Endothelial cell of umbilical vein (primary cell): ENCODE results near the gene ZSWIM5. TPM values are rescaled to one million over a fixed set of nuclear protein-coding genes. Genes with fewer than 3 reads are reported as not detected.

Source experiments
- BruUV-seq: library from RNA; stranded (reverse); fragments of 400-500 nt; replicated peaks from 2 replicates; lab custom pipeline; 2021; lab: Mats Ljungman, UMichigan
- CTCF ChIA-PET: fragments of 300-600, 350-600 bp; sonication (Branson Sonifier 250); formaldehyde crosslinking; loops from one replicate; lab custom pipeline; 2021; ENCODE audit warnings: antibody characterized with exemption, inconsistent platforms; lab: Charles Lee
- POLR2A ChIA-PET: fragments of 300-600, 350-600 bp; sonication (Branson Sonifier 250); formaldehyde crosslinking; loops from one replicate; lab custom pipeline; 2021; ENCODE audit warnings: antibody characterized with exemption, inconsistent platforms; lab: Charles Lee
- DNase-seq: peaks from one replicate; pipeline ENCODE4 v3.0.0-alpha.2; 2011; ENCODE audit warnings: low read depth, low spot score
- FAIRE-seq: peaks from 2 replicates; lab custom pipeline; 2011; peaks lifted over from hg19 to GRCh38; lab: Jason Lieb, UNC
- H2AFZ ChIP-seq: 2 replicates; pipeline ENCODE4 v1.6.0; 2012; ENCODE audit warnings: low read depth, low read length, control low read depth, inconsistent platforms
- H3K27ac ChIP-seq: 2 replicates; pipeline ENCODE4 v1.5.1; 2011; ENCODE audit warnings: low read depth, mild to moderate bottlenecking, control low read depth, low read length, moderate library complexity; ENCODE audit not compliant: insufficient read depth
- H3K27me3 ChIP-seq, 2 experiments: 2 replicates each; pipeline versions ENCODE4 v1.6.0 to v1.6.1; 2011; ENCODE audit warnings: low read length in 2 of 2, mixed read lengths in 1 of 2; ENCODE audit not compliant: control insufficient read depth in 2 of 2, insufficient read depth in 2 of 2
- H3K36me3 ChIP-seq, 2 experiments: 2 replicates in 1 of 2; 3 replicates in 1 of 2; pipeline ENCODE4 v1.5.1; 2011; ENCODE audit warnings: low read length in 2 of 2, mild to moderate bottlenecking in 1 of 2, moderate library complexity in 1 of 2; ENCODE audit not compliant: control insufficient read depth in 2 of 2, insufficient read depth in 2 of 2; ENCODE audit errors: extremely low read depth in 1 of 2
- H3K4me1 ChIP-seq: 3 replicates; pipeline ENCODE4 v1.5.1; 2011; ENCODE audit warnings: mild to moderate bottlenecking, low read length; ENCODE audit not compliant: control insufficient read depth, insufficient read depth; ENCODE audit errors: extremely low read depth
- H3K4me2 ChIP-seq: 2 replicates; pipeline ENCODE4 v1.6.1; 2011; ENCODE audit warnings: low read length, control low read depth, mixed read lengths; ENCODE audit not compliant: insufficient read depth
- H3K4me3 ChIP-seq, 3 experiments: fragments of 200-600 bp in 1 of 3; sonication (generic), shearing (Covaris generic) in 1 of 3; replicated peaks in 1 of 3; 2 replicates each; pipeline ENCODE4 v1.5.1; 2011 to 2016; ENCODE audit warnings: control low read depth in 3 of 3, low read length in 3 of 3, mild to moderate bottlenecking in 2 of 3, inconsistent platforms in 1 of 3, low read depth in 1 of 3, moderate library complexity in 1 of 3; ENCODE audit not compliant: insufficient read depth in 1 of 3
- H3K79me2 ChIP-seq: 2 replicates; pipeline ENCODE4 v1.6.0; 2012; ENCODE audit warnings: low read length, inconsistent platforms; ENCODE audit not compliant: control insufficient read depth, insufficient read depth
- H3K9ac ChIP-seq: replicated peaks from 2 replicates; pipeline ENCODE3; 2011; ENCODE audit warnings: low read length, control low read depth; ENCODE audit not compliant: insufficient read depth; ENCODE audit errors: extremely low read depth
- H3K9me1 ChIP-seq: replicated peaks from 3 replicates; pipeline ENCODE4 v1.6.0; 2011; ENCODE audit warnings: mild to moderate bottlenecking, low read length; ENCODE audit not compliant: control insufficient read depth, insufficient read depth; ENCODE audit errors: extremely low read depth
- H3K9me3 ChIP-seq: replicated peaks from 2 replicates; pipeline ENCODE4 v1.5.1; 2012; ENCODE audit warnings: low read length, inconsistent platforms; ENCODE audit not compliant: control insufficient read depth, insufficient read depth
- H4K20me1 ChIP-seq: replicated peaks from 2 replicates; pipeline ENCODE3; 2011; ENCODE audit warnings: mild to moderate bottlenecking, low read length; ENCODE audit not compliant: control insufficient read depth, insufficient read depth; ENCODE audit errors: extremely low read depth
- EZH2 ChIP-seq: IDR thresholded peaks from 2 replicates; pipeline ENCODE4 v1.6.1; 2012; ENCODE audit warnings: borderline replicate concordance, low read depth, mild to moderate bottlenecking, moderate library complexity, low read length, inconsistent platforms; ENCODE audit not compliant: severe bottlenecking
- FOS ChIP-seq: IDR thresholded peaks from 2 replicates; pipeline ENCODE4 v1.6.1; 2011; ENCODE audit warnings: mild to moderate bottlenecking, low read length, moderate library complexity, borderline replicate concordance; ENCODE audit not compliant: insufficient read depth
- GATA2 ChIP-seq: IDR thresholded peaks from 2 replicates; pipeline ENCODE4 v1.7.0; 2011; ENCODE audit warnings: low read depth, mild to moderate bottlenecking, moderate library complexity, mixed read lengths, low read length; ENCODE audit not compliant: insufficient read length, insufficient read depth
- JUN ChIP-seq: IDR thresholded peaks from 2 replicates; pipeline ENCODE4 v1.6.1; 2011; ENCODE audit warnings: borderline replicate concordance, low read depth; ENCODE audit not compliant: insufficient read length, insufficient read depth
- MYC ChIP-seq: IDR thresholded peaks from one replicate; pipeline ENCODE4 v1.6.1; 2011; ENCODE audit warnings: mild to moderate bottlenecking, low read depth, low read length
- POLR2A ChIP-seq: IDR thresholded peaks from 2 replicates; pipeline ENCODE4 v1.6.1; 2012; ENCODE audit warnings: low read depth, mild to moderate bottlenecking, control low read depth, low read length
- POLR2AphosphoS5 ChIP-seq: IDR thresholded peaks from 2 replicates; pipeline ENCODE4 v1.6.1; 2012; ENCODE audit warnings: low read depth, mild to moderate bottlenecking, control low read depth, low read length, moderate library complexity; ENCODE audit not compliant: insufficient read depth
- dilution Hi-C: fragments of 300-500 bp; cut with MboI; formaldehyde crosslinking; loops from one replicate; pipeline ENCODE4 v1.15.0; 2019; ENCODE audit warnings: low sequenced_read_pairs; ENCODE audit not compliant: extremely low pct_ligation_motif_present
- intact Hi-C: fragments of 100-400 bp; cut with micrococcal nuclease; formaldehyde crosslinking; loops from one replicate; pipeline ENCODE4 v1.10.0; 2022
- polyA plus RNA-seq, 4 experiments: library from polyadenylated mRNA; depleted of rRNA in 3 of 4; stranded (reverse) in 3 of 4; unstranded in 1 of 4; fragments of >200 nt; gene quantifications; 2 replicates each; pipeline versions ENCODE4 v1.2.1 to v1.2.3, GENCODE V29; 2011 to 2012; ENCODE audit warnings: missing spikeins in 1 of 4
- total RNA-seq: library from RNA; stranded (reverse); gene quantifications from 2 replicates; pipeline ENCODE4 v1.2.3, GENCODE V29; 2021
- TF ChIP-seq, protein P1 (sequence below): IDR thresholded peaks from 2 replicates; pipeline ENCODE4 v1.6.1; 2011; ENCODE audit not compliant: insufficient read depth, insufficient read length
- TF ChIP-seq, protein P2 (sequence below), 2 donors: IDR thresholded peaks; 1 replicate in 1 of 2; 2 replicates in 1 of 2; pipeline ENCODE4 v1.5.1; 2011; ENCODE audit warnings: low read length in 2 of 2, mild to moderate bottlenecking in 2 of 2, moderate library complexity in 2 of 2, control low read depth in 1 of 2, inconsistent platforms in 1 of 2, low read depth in 1 of 2; ENCODE audit not compliant: insufficient read depth in 1 of 2; ENCODE audit errors: extremely low read depth in 1 of 2

The ZSWIM5 gene
- total and polyA plus RNA-seq, 2 donors (not counting 3 experiments of a cell fraction or from before 2014, with no cell fraction given), result 1.6 to 4.3 TPM

DNA sequence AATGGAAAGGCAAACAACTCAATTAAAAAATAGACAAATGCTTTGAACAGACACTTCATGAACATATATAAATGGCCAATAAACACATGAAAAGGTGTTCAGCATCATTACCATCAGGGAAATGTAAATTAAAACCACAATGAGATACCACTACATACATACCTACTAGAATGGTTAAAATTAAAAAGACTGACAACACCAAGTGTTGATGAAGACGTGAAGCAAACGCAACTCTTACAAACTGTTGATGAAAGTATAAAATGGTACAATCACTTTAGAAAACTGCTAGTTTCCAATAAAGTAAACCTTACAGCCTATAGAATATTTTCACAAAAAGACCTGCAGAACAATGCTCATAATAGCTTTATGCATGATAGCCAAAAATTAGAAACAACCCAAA, 230.2 kb downstream of the ZSWIM5 start:
- ChIA-PET CTCF (no interaction called here), POLR2A (interaction anchor here (0.6 kb wide), 1 partner anchor 18 kb away, joined by 3 read pairs; no protein-coding TSS in a partner anchor)
- FAIRE-seq (no peak), DNase-seq (no peak)
- peaks cover 0 to 4% of the 10 kb centered on the region in 2 experiments for H3K36me3 ChIP-seq
- H3K27ac ChIP-seq, result no peak overlapping the region
- no TSS peak for BruUV-seq
- intact Hi-C loops (no loop called here), dilution Hi-C loops (no loop called here)
- no peak overlapping the region for H3K9ac ChIP-seq
- H3K9me3 ChIP-seq, result no peaks in the 10 kb centered on the region
- H3K27me3 ChIP-seq, result no peaks in the 10 kb centered on the region
- no peaks in the 10 kb centered on the region for H3K79me2 ChIP-seq
- no peaks in the 10 kb centered on the region for H4K20me1 ChIP-seq
- peaks cover 2% of the 10 kb centered on the region for H3K4me1 ChIP-seq
- TF ChIP-seq, protein P1, sequence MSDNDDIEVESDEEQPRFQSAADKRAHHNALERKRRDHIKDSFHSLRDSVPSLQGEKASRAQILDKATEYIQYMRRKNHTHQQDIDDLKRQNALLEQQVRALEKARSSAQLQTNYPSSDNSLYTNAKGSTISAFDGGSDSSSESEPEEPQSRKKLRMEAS, result no peak
- TF ChIP-seq GATA2, result no peak
- TF ChIP-seq POLR2AphosphoS5, result no peak
- no peak for TF ChIP-seq JUN
- TF ChIP-seq FOS, result no peak
- no peak for TF ChIP-seq MYC
- TF ChIP-seq EZH2, result no peak
- TF ChIP-seq, protein P2, sequence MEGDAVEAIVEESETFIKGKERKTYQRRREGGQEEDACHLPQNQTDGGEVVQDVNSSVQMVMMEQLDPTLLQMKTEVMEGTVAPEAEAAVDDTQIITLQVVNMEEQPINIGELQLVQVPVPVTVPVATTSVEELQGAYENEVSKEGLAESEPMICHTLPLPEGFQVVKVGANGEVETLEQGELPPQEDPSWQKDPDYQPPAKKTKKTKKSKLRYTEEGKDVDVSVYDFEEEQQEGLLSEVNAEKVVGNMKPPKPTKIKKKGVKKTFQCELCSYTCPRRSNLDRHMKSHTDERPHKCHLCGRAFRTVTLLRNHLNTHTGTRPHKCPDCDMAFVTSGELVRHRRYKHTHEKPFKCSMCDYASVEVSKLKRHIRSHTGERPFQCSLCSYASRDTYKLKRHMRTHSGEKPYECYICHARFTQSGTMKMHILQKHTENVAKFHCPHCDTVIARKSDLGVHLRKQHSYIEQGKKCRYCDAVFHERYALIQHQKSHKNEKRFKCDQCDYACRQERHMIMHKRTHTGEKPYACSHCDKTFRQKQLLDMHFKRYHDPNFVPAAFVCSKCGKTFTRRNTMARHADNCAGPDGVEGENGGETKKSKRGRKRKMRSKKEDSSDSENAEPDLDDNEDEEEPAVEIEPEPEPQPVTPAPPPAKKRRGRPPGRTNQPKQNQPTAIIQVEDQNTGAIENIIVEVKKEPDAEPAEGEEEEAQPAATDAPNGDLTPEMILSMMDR (IDR thresholded peaks at IDR 0.05; ENCODE audit: extremely low read depth in 1 of 2, insufficient read depth in 1 of 2, low read depth in 1 of 2, low read length in 2 of 2), result no peak
- no peak for TF ChIP-seq POLR2A
- H2AFZ ChIP-seq, result no peak overlapping the region
- H3K4me3 ChIP-seq, result no peak overlapping the region
- no peak overlapping the region for H3K4me2 ChIP-seq
- no peaks in the 10 kb centered on the region for H3K9me1 ChIP-seq
